Endothelial cell of umbilical vein (primary cell): ENCODE data around the gene XXYLT1. TPM values are rescaled to one million over a fixed set of nuclear protein-coding genes. Genes with fewer than 3 reads are reported as not detected.

Source experiments
- BruUV-seq: library from RNA; stranded (reverse); fragments of 400-500 nt; replicated peaks from 2 replicates; lab custom pipeline; 2021; lab: Mats Ljungman, UMichigan
- CTCF ChIA-PET: fragments of 300-600, 350-600 bp; sonication (Branson Sonifier 250); formaldehyde crosslinking; loops from one replicate; lab custom pipeline; 2021; ENCODE audit warnings: antibody characterized with exemption, inconsistent platforms; lab: Charles Lee
- POLR2A ChIA-PET: fragments of 300-600, 350-600 bp; sonication (Branson Sonifier 250); formaldehyde crosslinking; loops from one replicate; lab custom pipeline; 2021; ENCODE audit warnings: antibody characterized with exemption, inconsistent platforms; lab: Charles Lee
- DNase-seq: peaks from one replicate; pipeline ENCODE4 v3.0.0-alpha.2; 2011; ENCODE audit warnings: low read depth, low spot score
- FAIRE-seq: peaks from 2 replicates; lab custom pipeline; 2011; peaks lifted over from hg19 to GRCh38; lab: Jason Lieb, UNC
- H2AFZ ChIP-seq: 2 replicates; pipeline ENCODE4 v1.6.0; 2012; ENCODE audit warnings: low read depth, low read length, control low read depth, inconsistent platforms
- H3K27ac ChIP-seq: 2 replicates; pipeline ENCODE4 v1.5.1; 2011; ENCODE audit warnings: low read depth, mild to moderate bottlenecking, control low read depth, low read length, moderate library complexity; ENCODE audit not compliant: insufficient read depth
- H3K27me3 ChIP-seq, 2 experiments: 2 replicates each; pipeline versions ENCODE4 v1.6.0 to v1.6.1; 2011; ENCODE audit warnings: low read length in 2 of 2, mixed read lengths in 1 of 2; ENCODE audit not compliant: control insufficient read depth in 2 of 2, insufficient read depth in 2 of 2
- H3K36me3 ChIP-seq, 2 experiments: 2 replicates in 1 of 2; 3 replicates in 1 of 2; pipeline ENCODE4 v1.5.1; 2011; ENCODE audit warnings: low read length in 2 of 2, mild to moderate bottlenecking in 1 of 2, moderate library complexity in 1 of 2; ENCODE audit not compliant: control insufficient read depth in 2 of 2, insufficient read depth in 2 of 2; ENCODE audit errors: extremely low read depth in 1 of 2
- H3K4me1 ChIP-seq: 3 replicates; pipeline ENCODE4 v1.5.1; 2011; ENCODE audit warnings: mild to moderate bottlenecking, low read length; ENCODE audit not compliant: control insufficient read depth, insufficient read depth; ENCODE audit errors: extremely low read depth
- H3K4me2 ChIP-seq: 2 replicates; pipeline ENCODE4 v1.6.1; 2011; ENCODE audit warnings: low read length, control low read depth, mixed read lengths; ENCODE audit not compliant: insufficient read depth
- H3K4me3 ChIP-seq, 3 experiments: fragments of 200-600 bp in 1 of 3; sonication (generic), shearing (Covaris generic) in 1 of 3; replicated peaks in 1 of 3; 2 replicates each; pipeline ENCODE4 v1.5.1; 2011 to 2016; ENCODE audit warnings: control low read depth in 3 of 3, low read length in 3 of 3, mild to moderate bottlenecking in 2 of 3, inconsistent platforms in 1 of 3, low read depth in 1 of 3, moderate library complexity in 1 of 3; ENCODE audit not compliant: insufficient read depth in 1 of 3
- H3K79me2 ChIP-seq: 2 replicates; pipeline ENCODE4 v1.6.0; 2012; ENCODE audit warnings: low read length, inconsistent platforms; ENCODE audit not compliant: control insufficient read depth, insufficient read depth
- H3K9ac ChIP-seq: replicated peaks from 2 replicates; pipeline ENCODE3; 2011; ENCODE audit warnings: low read length, control low read depth; ENCODE audit not compliant: insufficient read depth; ENCODE audit errors: extremely low read depth
- H3K9me1 ChIP-seq: replicated peaks from 3 replicates; pipeline ENCODE4 v1.6.0; 2011; ENCODE audit warnings: mild to moderate bottlenecking, low read length; ENCODE audit not compliant: control insufficient read depth, insufficient read depth; ENCODE audit errors: extremely low read depth
- H3K9me3 ChIP-seq: replicated peaks from 2 replicates; pipeline ENCODE4 v1.5.1; 2012; ENCODE audit warnings: low read length, inconsistent platforms; ENCODE audit not compliant: control insufficient read depth, insufficient read depth
- H4K20me1 ChIP-seq: replicated peaks from 2 replicates; pipeline ENCODE3; 2011; ENCODE audit warnings: mild to moderate bottlenecking, low read length; ENCODE audit not compliant: control insufficient read depth, insufficient read depth; ENCODE audit errors: extremely low read depth
- FOS ChIP-seq: IDR thresholded peaks from 2 replicates; pipeline ENCODE4 v1.6.1; 2011; ENCODE audit warnings: mild to moderate bottlenecking, low read length, moderate library complexity, borderline replicate concordance; ENCODE audit not compliant: insufficient read depth
- POLR2A ChIP-seq: IDR thresholded peaks from 2 replicates; pipeline ENCODE4 v1.6.1; 2012; ENCODE audit warnings: low read depth, mild to moderate bottlenecking, control low read depth, low read length
- POLR2AphosphoS5 ChIP-seq: IDR thresholded peaks from 2 replicates; pipeline ENCODE4 v1.6.1; 2012; ENCODE audit warnings: low read depth, mild to moderate bottlenecking, control low read depth, low read length, moderate library complexity; ENCODE audit not compliant: insufficient read depth
- dilution Hi-C: fragments of 300-500 bp; cut with MboI; formaldehyde crosslinking; loops from one replicate; pipeline ENCODE4 v1.15.0; 2019; ENCODE audit warnings: low sequenced_read_pairs; ENCODE audit not compliant: extremely low pct_ligation_motif_present
- intact Hi-C: fragments of 100-400 bp; cut with micrococcal nuclease; formaldehyde crosslinking; loops from one replicate; pipeline ENCODE4 v1.10.0; 2022
- polyA plus RNA-seq, 4 experiments: library from polyadenylated mRNA; depleted of rRNA in 3 of 4; stranded (reverse) in 3 of 4; unstranded in 1 of 4; fragments of >200 nt; gene quantifications; 2 replicates each; pipeline versions ENCODE4 v1.2.1 to v1.2.3, GENCODE V29; 2011 to 2012; ENCODE audit warnings: missing spikeins in 1 of 4
- total RNA-seq: library from RNA; stranded (reverse); gene quantifications from 2 replicates; pipeline ENCODE4 v1.2.3, GENCODE V29; 2021

XXYLT1 gene
- total and polyA plus RNA-seq, 2 donors (not counting 3 experiments of a cell fraction or from before 2014, with no cell fraction given) = 54.4 to 78.1 TPM

- Histone ChIP-seq H3K9ac (no peak overlapping the region), H4K20me1 (no peaks in the 10 kb centered on the region), H3K9me1 (no peaks in the 10 kb centered on the region), H3K4me2 (peak overlapping the region; percentile 20), H3K9me3 (no peaks in the 10 kb centered on the region), H3K4me3 (no peak overlapping the region), H3K4me1 (peaks cover 13% of the 10 kb centered on the region), H3K79me2 (no peaks in the 10 kb centered on the region), H3K27ac (no peak overlapping the region), H2AFZ (peak overlapping the region; percentile 32), H3K36me3 (no peaks in the 10 kb centered on the region), H3K27me3 (no peaks in the 10 kb centered on the region)
- TF ChIP-seq FOS (peak; percentile 11), POLR2A (no peak)
- POLR2A ChIA-PET = interaction anchor here (1.7 kb wide), 1 partner anchor 10 kb away, joined by 8 read pairs; no protein-coding TSS in a partner anchor
- intact Hi-C loops (no loop called here), dilution Hi-C loops (no loop called here)
- BruUV-seq = no TSS peak
- peak; percentile 67 for DNase-seq
- FAIRE-seq = peak; percentile 83
- CTCF ChIA-PET = interaction anchor here (0.8 to 3.0 kb wide), 5 partner anchors 8 to 18 kb away, joined by 3 to 9 read pairs (median 3); no protein-coding TSS in a partner anchor
These were observed 250.0 kb downstream of the XXYLT1 start for GRCh38 chr3:195020921-195021320.

GRCh38 chr3:195020185-195020584 is 250.8 kb downstream of the XXYLT1 start:
- Histone ChIP-seq H3K9me3 (no peaks in the 10 kb centered on the region), H3K27me3 (no peaks in the 10 kb centered on the region), H3K4me1 (peaks cover 16% of the 10 kb centered on the region), H4K20me1 (no peaks in the 10 kb centered on the region), H3K4me3 (no peak overlapping the region), H3K9ac (no peak overlapping the region), H3K4me2 (no peak overlapping the region), H3K9me1 (no peaks in the 10 kb centered on the region), H3K27ac (no peak overlapping the region), H2AFZ (no peak overlapping the region), H3K36me3 (no peaks in the 10 kb centered on the region), H3K79me2 (no peaks in the 10 kb centered on the region)
- dilution Hi-C loops = no loop called here
- intact Hi-C loops = no loop called here
- POLR2A ChIA-PET = no interaction called here
- TF ChIP-seq POLR2AphosphoS5 = no peak
- FAIRE-seq (no peak), DNase-seq (no peak)
- CTCF ChIA-PET = interaction anchor here (0.6 to 3.0 kb wide), 3 partner anchors 11 to 579 kb away, joined by 3 to 9 read pairs (median 3); no protein-coding TSS in a partner anchor
- BruUV-seq = no TSS peak
